PC-9 (cell line): ENCODE data around the gene MATN1.

ENCODE experiments used
- EZH2 ChIP-seq: fragments of 200-600 bp; sonication (generic); IDR thresholded peaks from 2 replicates; pipeline ENCODE4 v1.8.0; 2017; ENCODE audit warnings: antibody characterized with exemption, low read depth
- TF ChIP-seq, protein P1 (sequence below): fragments of 200-600 bp; sonication (generic); conservative IDR thresholded peaks from 2 replicates; pipeline ENCODE4 v1.6.1; 2017; ENCODE audit warnings: mixed run types, antibody characterized with exemption, mild to moderate bottlenecking, moderate library complexity

DNA sequence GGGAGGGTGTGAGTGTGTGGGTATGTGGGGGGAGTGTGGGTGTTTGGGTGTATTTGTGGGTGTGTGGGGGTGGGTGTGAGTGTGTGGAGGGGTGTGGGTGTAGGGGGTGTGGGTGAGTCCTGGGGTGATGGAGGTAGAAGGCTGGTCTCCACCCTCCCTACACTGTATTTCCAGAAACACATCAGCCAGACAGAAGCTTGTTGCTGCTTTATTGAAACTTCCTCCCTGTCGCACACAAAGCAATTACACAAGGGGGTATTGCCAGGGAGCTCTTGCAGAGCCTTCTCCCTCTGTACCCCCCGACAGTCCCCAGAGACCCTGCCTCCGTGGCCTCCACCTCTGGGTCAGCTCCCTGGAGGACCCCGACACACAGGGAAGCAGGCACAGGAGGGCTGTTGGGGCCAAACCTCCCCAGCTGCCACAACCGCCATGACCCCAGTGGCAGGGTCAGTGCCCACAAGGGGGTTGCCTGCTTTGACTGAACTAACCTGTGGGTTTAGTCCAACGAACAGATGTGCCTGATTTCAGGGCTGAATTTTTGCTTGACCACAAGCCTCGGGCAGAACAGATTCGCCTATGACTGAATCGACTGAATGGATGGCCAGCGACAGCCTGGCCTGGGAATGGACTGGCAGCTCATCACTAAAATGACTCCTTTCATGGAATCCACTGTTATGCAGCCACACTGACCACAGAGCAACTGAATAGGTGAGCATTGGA lies 9.1 kb upstream of the MATN1 start:
- TF ChIP-seq, protein P1, sequence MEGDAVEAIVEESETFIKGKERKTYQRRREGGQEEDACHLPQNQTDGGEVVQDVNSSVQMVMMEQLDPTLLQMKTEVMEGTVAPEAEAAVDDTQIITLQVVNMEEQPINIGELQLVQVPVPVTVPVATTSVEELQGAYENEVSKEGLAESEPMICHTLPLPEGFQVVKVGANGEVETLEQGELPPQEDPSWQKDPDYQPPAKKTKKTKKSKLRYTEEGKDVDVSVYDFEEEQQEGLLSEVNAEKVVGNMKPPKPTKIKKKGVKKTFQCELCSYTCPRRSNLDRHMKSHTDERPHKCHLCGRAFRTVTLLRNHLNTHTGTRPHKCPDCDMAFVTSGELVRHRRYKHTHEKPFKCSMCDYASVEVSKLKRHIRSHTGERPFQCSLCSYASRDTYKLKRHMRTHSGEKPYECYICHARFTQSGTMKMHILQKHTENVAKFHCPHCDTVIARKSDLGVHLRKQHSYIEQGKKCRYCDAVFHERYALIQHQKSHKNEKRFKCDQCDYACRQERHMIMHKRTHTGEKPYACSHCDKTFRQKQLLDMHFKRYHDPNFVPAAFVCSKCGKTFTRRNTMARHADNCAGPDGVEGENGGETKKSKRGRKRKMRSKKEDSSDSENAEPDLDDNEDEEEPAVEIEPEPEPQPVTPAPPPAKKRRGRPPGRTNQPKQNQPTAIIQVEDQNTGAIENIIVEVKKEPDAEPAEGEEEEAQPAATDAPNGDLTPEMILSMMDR, result no peak
- no peak for TF ChIP-seq EZH2
